IPS DF 4.7 (cell line): Measurements from ENCODE around the gene PTGS1.
"Not testable (repeated sequence)": the region's sequence is repeated elsewhere in the genome, so short reads cannot be mapped to it uniquely, and the experiment has no call there.

Source experiments
- DNase-seq: peaks from one replicate; pipeline ENCODE4 v3.0.0-alpha.2; 2013; ENCODE audit warnings: low spot score; ENCODE audit errors: extremely low read depth

PTGS1 gene

DNA sequence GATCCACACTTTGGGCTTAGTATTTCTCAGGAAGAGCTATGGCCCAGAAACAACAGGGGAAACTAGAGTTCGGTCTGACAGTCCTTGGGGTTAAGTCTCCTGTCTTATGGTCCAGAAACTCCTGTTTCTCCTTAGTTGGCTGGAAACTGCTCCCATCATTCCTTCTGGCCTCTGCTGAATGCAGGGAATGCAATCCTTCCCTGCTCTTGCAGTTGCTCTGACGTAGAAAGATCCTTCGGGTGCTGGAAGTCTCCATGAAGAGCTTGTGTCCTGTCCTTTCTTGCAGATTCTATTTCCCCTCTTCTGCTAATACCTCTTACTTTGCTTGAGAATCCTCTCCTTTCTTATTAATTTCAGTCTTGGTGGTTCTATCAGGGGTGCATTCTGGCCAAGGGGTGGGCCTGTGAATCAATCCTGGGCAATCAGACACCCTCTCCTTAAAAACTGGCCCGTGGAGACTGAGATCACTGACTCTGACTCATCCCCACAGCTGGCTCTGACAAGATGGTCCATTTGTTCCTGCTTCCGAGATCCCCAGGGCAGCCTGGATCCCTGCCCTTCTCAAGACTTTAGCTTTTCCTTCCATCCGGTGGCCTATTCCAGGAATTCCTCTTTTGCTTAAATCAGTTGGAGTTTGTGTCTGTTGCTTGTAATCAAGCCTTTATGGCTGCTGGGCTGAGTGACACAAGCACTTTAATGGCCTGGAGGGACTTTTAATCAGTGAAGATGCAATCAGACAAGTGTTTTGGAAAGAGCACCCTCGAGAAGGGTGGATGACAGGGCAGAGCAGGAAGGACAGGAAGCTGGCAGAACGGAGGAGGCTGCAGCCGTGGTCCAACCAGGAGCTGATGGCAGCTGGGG is 23.7 kb downstream of the PTGS1 start:
- no peak for DNase-seq

DNA sequence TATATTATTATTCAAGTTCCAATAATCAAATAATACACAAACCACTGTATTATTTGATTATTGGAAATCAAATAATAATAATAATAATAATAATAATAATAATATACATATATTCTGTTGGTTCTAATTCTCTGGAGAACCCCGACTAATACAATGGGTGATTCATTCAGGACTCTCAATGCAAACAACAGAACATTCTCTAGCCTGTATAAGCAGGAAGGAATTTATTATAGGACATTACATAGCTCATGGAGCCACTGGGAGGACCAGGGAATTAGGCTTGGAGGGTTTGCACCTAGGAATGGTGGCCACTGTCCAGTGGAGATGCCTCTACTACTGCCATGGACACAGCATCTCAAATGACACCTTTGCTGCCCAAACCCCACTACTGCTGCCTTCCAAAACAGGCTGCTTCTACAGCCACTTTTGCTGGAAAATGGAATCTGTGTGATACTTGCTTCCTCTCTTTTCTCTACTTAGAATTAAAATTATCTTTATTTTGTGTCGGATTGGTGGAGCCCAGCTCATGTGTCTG is 25.9 kb downstream of the PTGS1 start:
- no peak for DNase-seq

DNA sequence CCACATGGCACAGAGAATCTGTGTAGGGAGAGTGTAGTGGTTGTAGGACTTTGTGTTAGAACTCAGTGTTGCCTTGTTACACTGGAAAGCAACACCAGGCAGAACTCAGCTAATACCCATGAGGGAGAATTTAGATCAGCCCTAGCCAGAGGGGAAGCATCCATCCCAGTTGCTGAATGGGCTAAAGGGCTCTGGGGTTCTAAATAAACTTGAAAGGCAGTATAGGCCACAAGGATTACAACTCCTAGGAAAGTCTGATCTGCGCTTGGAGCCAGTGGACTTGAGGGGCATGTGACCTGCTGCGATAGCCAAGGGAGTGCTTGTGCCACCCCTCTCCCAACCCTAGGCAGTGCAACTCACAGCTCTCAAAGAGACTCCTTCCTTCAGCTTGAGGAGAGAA is 26.9 kb downstream of the PTGS1 start:
- DNase-seq, result no peak

DNA sequence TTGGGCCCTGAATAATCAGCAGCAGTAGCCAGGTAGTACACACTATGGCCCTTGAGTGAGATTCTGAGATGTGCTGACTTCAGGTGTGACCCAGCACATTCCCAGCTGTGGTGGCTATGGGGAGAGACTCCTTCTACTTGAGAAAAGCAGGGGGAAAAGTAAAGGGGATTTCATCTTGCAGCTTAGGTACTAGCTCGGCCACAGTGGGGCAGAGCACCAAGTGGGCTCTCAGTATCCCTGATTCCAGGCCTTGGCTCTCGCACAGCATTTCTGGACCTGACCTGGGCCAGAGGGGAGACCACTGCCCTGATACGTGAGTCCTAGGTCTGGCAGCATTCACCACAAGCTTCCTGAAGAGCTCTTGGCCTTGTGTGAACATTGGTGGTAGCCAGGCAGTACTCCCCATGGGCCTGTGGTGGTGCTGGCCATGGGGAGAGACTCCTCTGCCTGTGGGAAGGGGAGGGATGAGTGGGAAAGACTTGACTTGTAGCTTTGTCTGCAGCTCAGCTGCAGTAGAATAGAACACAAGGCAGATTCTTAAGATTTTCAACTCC is 27.6 kb downstream of the PTGS1 start:
- no peak for DNase-seq

DNA sequence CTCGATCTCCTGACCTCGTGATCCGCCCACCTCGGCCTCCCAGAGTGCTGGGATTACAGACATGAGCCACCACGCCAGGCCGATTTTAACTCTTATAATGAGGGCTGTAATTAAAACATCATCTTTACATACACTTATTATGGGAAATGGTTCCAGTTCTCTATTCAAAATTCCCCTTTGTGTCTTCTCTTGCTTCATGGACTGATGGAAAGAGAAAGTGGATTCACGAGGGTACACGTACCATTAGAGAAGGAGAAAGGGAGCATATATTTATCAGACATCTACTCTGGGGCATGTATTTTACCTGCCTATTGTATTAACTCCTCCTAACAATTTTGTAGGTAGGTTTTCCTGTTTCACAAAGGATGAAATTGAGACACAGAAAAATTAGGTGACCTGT is 31.1 kb downstream of the PTGS1 start:
- DNase-seq, result no peak

DNA sequence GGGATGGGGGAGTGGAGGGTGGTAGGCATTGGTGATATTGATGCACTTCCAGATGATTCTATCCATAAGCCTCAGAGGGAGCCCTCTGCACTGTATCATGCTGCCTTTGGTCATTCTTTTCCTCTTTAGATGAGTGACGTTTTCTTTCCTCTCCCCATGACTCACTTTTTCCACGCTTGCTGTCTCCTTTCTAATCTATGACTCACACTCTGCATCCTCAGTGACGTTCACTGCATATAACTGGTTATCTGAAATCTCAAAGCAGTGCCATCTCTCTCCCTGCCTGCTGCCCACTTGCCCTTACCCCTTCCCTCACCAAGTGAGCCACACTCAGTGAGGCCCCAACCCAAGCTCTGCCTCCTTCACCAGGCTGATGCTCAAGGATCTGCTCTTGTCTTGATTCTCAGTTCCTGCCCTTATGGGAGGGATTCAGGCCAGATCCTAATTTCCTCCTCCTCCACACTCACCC is 31.6 kb downstream of the PTGS1 start:
- DNase-seq, result no peak

DNA sequence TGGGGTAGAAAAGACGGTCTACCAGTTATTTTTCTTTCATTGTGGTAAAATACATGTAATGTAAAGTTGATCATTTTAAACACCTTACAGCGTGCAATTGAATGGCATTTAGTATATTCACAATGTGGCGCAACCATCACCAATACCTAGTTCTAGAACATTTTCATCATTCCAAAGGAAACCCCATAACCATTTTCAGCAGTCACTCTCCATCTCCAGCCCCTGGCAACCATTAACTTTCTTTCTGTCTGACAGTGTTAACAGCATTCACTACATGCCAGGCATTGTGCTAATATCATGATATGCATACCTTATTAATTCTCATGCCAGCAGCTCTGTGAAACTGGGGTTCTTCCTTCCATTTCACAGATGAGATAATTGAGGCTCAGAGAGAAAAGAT is 32.0 kb downstream of the PTGS1 start:
- DNase-seq, result no peak

DNA sequence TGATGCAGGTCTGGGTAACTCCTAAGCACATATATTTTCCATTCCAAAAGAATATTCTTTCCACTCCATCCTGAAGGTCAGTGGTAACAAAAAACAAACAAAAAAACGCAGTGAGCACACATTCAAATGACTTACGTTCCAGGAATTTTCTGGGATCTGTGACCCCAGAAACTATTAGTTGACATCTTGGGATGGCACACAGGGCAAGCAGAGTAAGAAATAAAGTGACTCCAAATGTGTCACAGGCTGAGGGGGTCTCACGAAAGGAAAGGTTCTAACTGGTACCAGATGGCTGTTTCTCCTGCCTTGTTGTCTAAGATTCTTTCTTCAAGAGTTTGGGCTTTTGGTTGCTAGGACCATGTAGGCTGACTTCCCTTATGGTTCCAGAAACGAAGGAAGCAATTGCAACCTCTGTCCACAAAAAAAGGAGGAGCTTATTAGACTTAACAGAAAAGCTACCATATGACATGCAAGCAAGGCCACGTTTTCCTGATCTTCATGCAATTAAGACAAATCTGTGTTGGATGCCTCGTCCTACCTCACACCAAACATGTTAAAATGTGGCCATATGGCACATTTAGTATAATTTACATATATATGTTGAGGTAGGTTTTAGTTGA is 32.7 kb downstream of the PTGS1 start:
- no peak for DNase-seq

DNA sequence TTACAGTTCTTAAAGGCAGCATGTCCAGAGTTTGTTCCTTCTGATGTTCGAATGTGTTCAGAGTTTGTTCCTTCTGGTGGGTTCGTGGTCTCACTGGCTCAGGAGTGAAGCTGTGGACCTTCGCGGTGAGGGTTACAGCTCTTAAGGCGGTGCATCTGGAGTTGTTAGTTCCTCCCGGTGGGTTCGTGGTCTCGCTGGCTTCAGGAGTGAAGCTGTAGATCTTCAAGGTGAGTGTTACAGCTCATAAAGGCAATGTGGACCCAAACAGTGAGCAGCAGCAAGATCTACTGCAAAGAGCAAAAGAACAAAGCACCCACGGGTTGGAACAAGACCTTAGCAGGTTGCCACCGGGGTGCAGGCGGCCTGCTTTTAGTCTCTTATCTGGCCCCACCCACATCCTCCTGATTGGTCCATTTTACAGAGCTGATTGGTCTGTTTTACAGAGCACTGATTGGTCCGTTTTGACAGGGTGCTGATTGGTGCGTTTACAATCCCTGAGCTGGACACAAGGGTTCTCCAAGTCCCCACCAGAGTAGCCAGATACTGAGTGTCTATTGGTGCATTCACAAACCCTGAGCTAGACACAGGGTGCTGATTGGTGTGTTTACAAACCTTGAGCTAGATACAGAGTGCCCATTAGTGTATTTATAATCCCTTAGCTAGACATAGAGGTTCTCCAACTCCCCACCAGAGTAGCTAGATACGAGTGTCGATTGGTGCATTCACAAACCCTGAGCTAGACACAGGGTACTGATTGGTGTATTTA is 34.7 kb downstream of the PTGS1 start:
- not testable (repeated sequence) for DNase-seq

DNA sequence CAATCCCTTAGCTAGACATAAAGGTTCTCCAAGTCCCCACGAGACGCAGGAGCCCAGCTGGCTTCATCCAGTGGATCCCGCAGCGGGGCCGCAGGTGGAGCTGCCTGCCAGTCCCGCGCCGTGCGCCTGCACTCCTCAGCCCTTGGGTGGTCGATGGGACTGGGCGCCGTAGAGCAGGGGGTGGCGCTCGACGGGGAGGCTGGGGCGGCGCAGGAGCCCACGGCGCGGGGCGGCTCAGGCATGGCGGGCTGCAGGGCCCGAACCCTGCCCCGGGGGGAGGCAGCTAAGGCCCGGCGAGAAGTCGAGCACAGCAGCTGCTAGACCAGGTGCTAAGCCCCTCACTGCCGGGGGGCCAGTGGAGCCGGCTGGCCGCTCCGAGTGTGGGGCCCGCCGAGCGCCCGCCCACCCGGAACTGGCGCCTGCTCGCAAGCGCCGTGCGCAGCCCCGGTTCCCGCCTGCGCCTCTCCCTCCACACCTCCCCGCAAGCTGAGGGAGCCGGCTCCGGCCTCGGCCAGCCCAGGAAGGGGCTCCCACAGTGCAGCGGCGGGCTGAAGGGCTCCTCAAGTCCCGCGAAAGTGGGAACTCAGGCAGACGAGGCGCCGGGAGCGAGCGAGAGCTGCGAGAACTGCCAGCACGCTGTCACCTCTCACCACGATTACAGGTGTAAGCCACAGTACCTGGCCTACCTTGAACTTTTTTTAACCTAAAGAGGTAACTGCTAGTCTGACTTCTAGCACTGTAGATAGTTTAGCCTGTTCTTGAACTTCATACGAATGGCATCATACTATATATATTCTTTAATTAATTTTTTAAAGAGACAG is 35.5 kb downstream of the PTGS1 start:
- DNase-seq, result no peak

DNA sequence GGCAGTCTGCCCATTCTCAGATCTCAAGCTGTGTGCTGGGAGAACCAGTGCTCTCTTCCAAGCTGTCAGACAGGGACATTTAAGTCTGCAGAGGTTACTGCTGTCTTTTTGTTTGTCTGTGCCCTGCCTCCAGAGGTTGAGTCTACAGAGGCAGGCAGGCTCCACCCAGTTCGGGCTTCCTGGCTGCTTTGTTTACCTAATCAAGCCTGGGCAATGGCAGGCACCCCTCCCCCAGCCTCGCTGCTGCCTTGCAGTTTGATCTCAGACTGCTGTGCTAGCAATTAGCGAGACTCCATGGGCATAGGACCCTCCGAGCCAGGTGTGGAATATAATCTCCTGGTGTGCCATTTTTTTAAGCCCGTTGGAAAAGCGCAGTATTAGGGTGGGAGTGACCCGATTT is 43.3 kb downstream of the PTGS1 start:
- not testable (repeated sequence) for DNase-seq

DNA sequence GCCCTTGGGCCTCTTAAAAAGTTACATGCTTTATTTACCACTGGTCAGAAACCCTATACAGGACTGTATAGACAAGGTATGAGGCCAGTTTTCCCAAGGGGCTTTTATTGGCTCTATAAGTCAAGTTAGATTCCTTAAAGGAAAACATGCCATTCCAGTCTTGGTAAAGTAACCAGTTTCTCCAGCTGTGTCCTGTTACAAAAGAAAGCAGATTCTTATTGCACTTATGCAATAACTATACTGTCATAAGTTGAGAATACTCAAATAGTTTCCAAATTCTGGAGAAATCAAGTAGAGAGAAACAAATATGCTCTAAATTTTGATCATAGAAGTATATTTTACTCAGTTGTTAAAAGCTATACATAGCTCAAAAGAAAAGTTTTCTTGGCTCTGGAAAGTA is 47.2 kb downstream of the PTGS1 start:
- DNase-seq, result no peak

DNA sequence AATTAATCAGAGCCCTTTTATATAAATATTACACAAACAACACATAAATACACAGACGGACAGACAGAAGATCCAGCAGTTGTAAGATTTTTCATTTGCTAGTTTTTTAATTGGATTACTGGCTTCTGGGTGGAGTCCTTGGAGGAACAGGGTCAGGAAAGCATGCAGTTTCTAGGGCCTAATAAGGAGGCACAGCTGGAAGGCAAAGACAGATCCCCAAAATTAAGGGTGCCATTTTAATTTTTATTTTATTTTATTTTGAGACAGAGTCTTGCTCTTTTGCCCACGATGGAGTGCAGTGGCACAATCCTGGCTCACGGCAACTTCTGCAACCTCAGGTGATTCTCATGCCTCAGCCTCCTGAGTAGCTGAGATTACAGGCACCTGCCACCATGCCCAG is 49.5 kb downstream of the PTGS1 start:
- DNase-seq, result no peak

DNA sequence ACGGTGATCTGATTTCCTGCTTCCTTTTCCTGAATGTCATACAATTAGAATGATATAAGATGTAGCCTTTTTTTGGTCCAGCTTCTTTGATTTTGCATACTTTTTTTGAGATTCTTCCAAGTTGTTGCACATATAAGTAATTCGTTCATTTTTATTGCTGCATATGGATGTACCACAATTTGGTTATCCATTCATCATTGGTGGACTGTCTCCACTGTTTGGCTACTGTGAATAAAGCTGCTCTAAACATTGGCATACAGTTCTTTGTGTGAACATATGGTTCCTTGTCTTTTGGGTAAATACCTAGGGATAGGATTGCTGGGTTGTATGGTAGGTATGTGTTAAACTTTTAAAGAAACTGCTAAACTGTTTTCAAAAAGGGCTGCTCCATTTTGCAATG is 54.3 kb downstream of the PTGS1 start:
- DNase-seq, result no peak

DNA sequence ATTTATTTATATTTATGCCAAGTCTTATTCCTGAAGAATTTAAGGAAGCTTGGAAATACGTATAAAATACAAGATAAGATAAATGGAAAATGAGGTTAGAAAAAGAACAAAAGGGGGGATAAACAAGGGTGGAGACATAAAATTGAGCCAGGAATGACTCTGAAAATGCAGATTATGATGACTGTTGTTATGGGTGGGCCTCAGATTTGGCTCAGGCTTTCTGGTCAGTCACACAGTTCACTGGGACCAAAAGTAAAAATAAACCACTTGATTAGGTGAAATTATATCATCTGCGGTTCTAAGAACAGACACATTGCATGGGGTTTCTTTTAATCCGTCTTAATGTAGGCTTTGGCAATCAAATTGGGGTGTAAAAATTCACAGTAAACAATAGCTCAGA is 55.9 kb downstream of the PTGS1 start:
- DNase-seq, result no peak

DNA sequence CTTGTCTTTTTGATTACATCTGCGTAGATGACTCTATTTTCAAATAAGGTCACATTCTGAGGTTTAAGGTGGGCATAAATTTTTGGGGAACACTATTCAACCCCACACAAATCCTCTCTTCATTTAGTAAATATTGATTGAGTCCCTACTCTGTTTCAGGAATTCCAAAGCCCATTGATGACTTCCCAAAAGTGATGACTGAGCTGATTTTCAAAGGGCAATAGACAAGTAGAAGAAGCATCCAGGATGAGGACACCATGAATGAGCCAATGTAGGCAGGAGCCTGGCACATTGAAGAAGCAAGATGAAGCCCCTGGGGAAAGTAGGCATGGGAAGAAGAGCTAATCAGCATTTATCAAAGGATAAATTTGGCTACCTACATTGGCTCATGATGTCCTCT is 71.7 kb downstream of the PTGS1 start:
- no peak for DNase-seq

DNA sequence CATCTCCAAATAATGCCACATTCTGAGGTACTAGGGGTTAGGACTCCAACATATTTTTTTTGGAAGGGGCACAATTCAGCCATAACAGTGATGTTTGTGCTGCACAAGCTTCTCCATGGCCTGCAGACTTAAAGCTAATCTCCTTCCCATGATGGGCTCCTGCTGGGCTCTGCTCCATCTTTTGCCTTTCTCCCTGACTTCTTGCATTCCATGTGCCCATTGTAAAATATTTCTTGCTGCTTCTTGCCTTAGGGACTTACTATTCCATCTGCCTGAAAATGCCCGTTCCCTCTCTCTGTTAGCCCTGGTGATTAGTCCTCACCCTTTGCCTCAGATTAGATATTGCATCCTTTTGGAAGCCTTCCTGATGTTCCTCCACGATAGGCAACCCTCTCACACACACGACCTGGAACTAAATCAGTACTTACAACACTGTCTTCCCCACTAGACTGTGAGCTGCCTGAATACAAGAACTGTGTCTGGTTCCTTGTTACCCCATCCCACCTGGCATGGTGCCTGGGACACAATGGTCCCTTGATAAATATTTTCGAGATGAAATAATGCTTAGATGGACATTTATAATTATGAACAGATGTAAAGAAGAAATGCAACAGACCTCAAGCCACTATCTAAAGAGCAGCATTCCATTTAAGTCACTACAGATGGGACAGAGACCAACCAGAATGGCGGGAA is 73.4 kb downstream of the PTGS1 start:
- no peak for DNase-seq
